CD4-positive, alpha-beta T cell treated with Interleukin-17A for 4 hours (primary cell): ENCODE data around the gene LRRC4C.
"Not testable (repeated sequence)": the region's sequence is repeated elsewhere in the genome, so short reads cannot be mapped to it uniquely, and the experiment has no call there.

Source experiments
- DNase-seq: peaks from one replicate; pipeline ENCODE4 v3.0.0-alpha.2; 2020; ENCODE audit warnings: mixed read lengths

LRRC4C gene

GRCh38 chr11:40619654-40620053 lies 839.8 kb downstream of the LRRC4C start:
- no peak for DNase-seq

GRCh38 chr11:40606800-40607199 lies 852.7 kb downstream of the LRRC4C start:
- no peak for DNase-seq

- DNase-seq = no peak
Observed at GRCh38 chr11:40602866-40603552, 856.4 kb downstream of the LRRC4C start.

- no peak for DNase-seq
Observed at GRCh38 chr11:40597546-40598113, 861.8 kb downstream of the LRRC4C start.

- no peak for DNase-seq
Observed at GRCh38 chr11:40573254-40573891, 886.1 kb downstream of the LRRC4C start.

- DNase-seq = no peak
Observed at GRCh38 chr11:40569947-40570531, 889.4 kb downstream of the LRRC4C start.

GRCh38 chr11:40567392-40567791 lies 892.1 kb downstream of the LRRC4C start:
- no peak for DNase-seq

- no peak for DNase-seq
Observed at GRCh38 chr11:40544162-40544561, 915.3 kb downstream of the LRRC4C start.

GRCh38 chr11:40542821-40543220 lies 916.6 kb downstream of the LRRC4C start:
- DNase-seq = no peak

GRCh38 chr11:40537734-40538133 lies 921.7 kb downstream of the LRRC4C start:
- no peak for DNase-seq

GRCh38 chr11:40522080-40522479 lies 937.4 kb downstream of the LRRC4C start:
- DNase-seq = not testable (repeated sequence)

- DNase-seq = no peak
Observed at GRCh38 chr11:40517122-40517521, 942.3 kb downstream of the LRRC4C start.

- DNase-seq = no peak
Observed at GRCh38 chr11:40514124-40514523, 945.3 kb downstream of the LRRC4C start.

- DNase-seq = no peak
Observed at GRCh38 chr11:40513281-40513680, 946.2 kb downstream of the LRRC4C start.

- no peak for DNase-seq
Observed at GRCh38 chr11:40508303-40508702, 951.1 kb downstream of the LRRC4C start.

- no peak for DNase-seq
Observed at GRCh38 chr11:40506226-40506625, 953.2 kb downstream of the LRRC4C start.

GRCh38 chr11:40491341-40491740 lies 968.1 kb downstream of the LRRC4C start:
- no peak for DNase-seq

- no peak for DNase-seq
Observed at GRCh38 chr11:40467771-40468170, 991.7 kb downstream of the LRRC4C start.

- no peak for DNase-seq
Observed at GRCh38 chr11:40445391-40445790, 1014.1 kb downstream of the LRRC4C start.

- no peak for DNase-seq
Observed at GRCh38 chr11:40444151-40444550, 1015.3 kb downstream of the LRRC4C start.

- no peak for DNase-seq
Observed at GRCh38 chr11:40435344-40435743, 1024.1 kb downstream of the LRRC4C start.

- no peak for DNase-seq
Observed at GRCh38 chr11:40434926-40435325, 1024.5 kb downstream of the LRRC4C start.

- no peak for DNase-seq
Observed at GRCh38 chr11:40432358-40432757, 1027.1 kb downstream of the LRRC4C start.

GRCh38 chr11:40425168-40425567 lies 1034.3 kb downstream of the LRRC4C start:
- no peak for DNase-seq
